ENCODE results near the gene NTSR2.

NTSR2 gene

GRCh38 chr2:11699686-11700670, 30.0 kb upstream of the NTSR2 start:
- no peak for DNase-seq (ENCODE audit: low read depth, low spot score)

GRCh38 chr2:11698009-11698922, 28.3 kb upstream of the NTSR2 start:
- no peak for DNase-seq (ENCODE audit: low read depth, low spot score)

- no peak for DNase-seq (ENCODE audit: low read depth, low spot score)
These were observed 27.3 kb upstream of the NTSR2 start for GRCh38 chr2:11697103-11697871.

GRCh38 chr2:11696736-11697102, 26.7 kb upstream of the NTSR2 start:
- DNase-seq (ENCODE audit: low read depth, low spot score), result no peak

GRCh38 chr2:11695576-11695975, 25.6 kb upstream of the NTSR2 start:
- no peak for DNase-seq (ENCODE audit: low read depth, low spot score)

GRCh38 chr2:11692966-11693521, 23.0 kb upstream of the NTSR2 start:
- no peak for DNase-seq (ENCODE audit: low read depth, low spot score)

GRCh38 chr2:11691076-11691660, 21.2 kb upstream of the NTSR2 start:
- DNase-seq (ENCODE audit: low read depth, low spot score), result no peak

GRCh38 chr2:11688222-11689069, 18.5 kb upstream of the NTSR2 start:
- DNase-seq (ENCODE audit: low read depth, low spot score), result peak; percentile 57

- DNase-seq (ENCODE audit: low read depth, low spot score), result no peak
These were observed 17.7 kb upstream of the NTSR2 start for GRCh38 chr2:11687736-11688135.

GRCh38 chr2:11685906-11686470, 16.0 kb upstream of the NTSR2 start:
- no peak for DNase-seq (ENCODE audit: low read depth, low spot score)

- DNase-seq (ENCODE audit: low read depth, low spot score), result no peak
These were observed 15.0 kb upstream of the NTSR2 start for GRCh38 chr2:11684894-11685460.

- no peak for DNase-seq (ENCODE audit: low read depth, low spot score)
These were observed 14.0 kb upstream of the NTSR2 start for GRCh38 chr2:11683966-11684365.

GRCh38 chr2:11683476-11683875, 13.5 kb upstream of the NTSR2 start:
- no peak for DNase-seq (ENCODE audit: low read depth, low spot score)

GRCh38 chr2:11682590-11682915, 12.6 kb upstream of the NTSR2 start:
- DNase-seq (ENCODE audit: low read depth, low spot score), result no peak

- DNase-seq (ENCODE audit: low read depth, low spot score), result no peak
These were observed 12.0 kb upstream of the NTSR2 start for GRCh38 chr2:11681722-11682589.

GRCh38 chr2:11680901-11681721, 11.1 kb upstream of the NTSR2 start:
- no peak for DNase-seq (ENCODE audit: low read depth, low spot score)

GRCh38 chr2:11680182-11680900, 10.3 kb upstream of the NTSR2 start:
- DNase-seq (ENCODE audit: low read depth, low spot score), result no peak
